Measurements from ENCODE around the gene EFHC1. TPM values are rescaled to one million over a fixed set of nuclear protein-coding genes. Genes with fewer than 3 reads are reported as not detected.
A peak's percentile ranks its signal among the peaks of the same experiment; 100 is the strongest.

The EFHC1 gene
- total and polyA plus RNA-seq, 2 experiments from 2014 or later: 24.3 to 28.0 TPM

DNA sequence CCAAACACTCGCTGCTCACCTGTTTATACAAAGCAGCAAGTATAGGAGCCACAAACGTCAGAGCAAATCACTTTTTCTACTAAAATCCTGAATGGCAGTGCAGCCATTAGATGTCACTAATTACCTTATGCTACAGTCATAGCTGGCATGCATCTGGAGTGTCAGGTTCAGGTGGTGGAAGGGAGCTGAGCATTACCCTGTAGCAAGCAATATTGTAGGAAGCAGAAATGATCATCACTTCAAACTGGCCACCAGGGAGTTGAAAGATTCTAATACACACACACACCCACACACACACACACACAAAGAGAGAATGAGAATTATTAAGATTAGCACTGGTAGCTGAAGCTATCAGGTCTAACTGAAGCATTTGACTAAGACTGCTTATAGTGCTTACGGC is 75.8 kb downstream of the EFHC1 start:
- no peak for TF ChIP-seq CREB1 (CRISPR knock-in tag; IDR thresholded peaks at IDR 0.05; ENCODE audit: low read depth)
- TF ChIP-seq, protein P1, sequence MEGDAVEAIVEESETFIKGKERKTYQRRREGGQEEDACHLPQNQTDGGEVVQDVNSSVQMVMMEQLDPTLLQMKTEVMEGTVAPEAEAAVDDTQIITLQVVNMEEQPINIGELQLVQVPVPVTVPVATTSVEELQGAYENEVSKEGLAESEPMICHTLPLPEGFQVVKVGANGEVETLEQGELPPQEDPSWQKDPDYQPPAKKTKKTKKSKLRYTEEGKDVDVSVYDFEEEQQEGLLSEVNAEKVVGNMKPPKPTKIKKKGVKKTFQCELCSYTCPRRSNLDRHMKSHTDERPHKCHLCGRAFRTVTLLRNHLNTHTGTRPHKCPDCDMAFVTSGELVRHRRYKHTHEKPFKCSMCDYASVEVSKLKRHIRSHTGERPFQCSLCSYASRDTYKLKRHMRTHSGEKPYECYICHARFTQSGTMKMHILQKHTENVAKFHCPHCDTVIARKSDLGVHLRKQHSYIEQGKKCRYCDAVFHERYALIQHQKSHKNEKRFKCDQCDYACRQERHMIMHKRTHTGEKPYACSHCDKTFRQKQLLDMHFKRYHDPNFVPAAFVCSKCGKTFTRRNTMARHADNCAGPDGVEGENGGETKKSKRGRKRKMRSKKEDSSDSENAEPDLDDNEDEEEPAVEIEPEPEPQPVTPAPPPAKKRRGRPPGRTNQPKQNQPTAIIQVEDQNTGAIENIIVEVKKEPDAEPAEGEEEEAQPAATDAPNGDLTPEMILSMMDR (conservative IDR thresholded peaks at IDR 0.05; ENCODE audit: low read depth in 2 of 2): 0 out of 4 replicates have a peak, but pooled peaks of 1 of the 2 experiments have one; percentile 11
- no peaks in the 10 kb centered on the region for H3K4me1 ChIP-seq (ENCODE audit: insufficient read depth)
- no peaks in the 10 kb centered on the region for H3K79me2 ChIP-seq (replicated peaks; ENCODE audit: insufficient read depth)
- no peaks in the 10 kb centered on the region for H3K27me3 ChIP-seq (ENCODE audit: insufficient read depth)
- H3K27me3 Mint-ChIP-seq (ENCODE audit: insufficient read depth, low read depth, poor library complexity): peaks cover 14% of the 10 kb centered on the region
- no peak overlapping the region for H2AFZ ChIP-seq
- DNase-seq (ENCODE audit: low spot score) (no peak), ATAC-seq (no peak)
- H3K4me3 Mint-ChIP-seq: no peak overlapping the region
- no peaks in the 10 kb centered on the region for H3K9me3 Mint-ChIP-seq
- H3K36me3 ChIP-seq (ENCODE audit: insufficient read depth): no peaks in the 10 kb centered on the region
- H4K20me1 ChIP-seq (replicated peaks; ENCODE audit: insufficient read depth): no peaks in the 10 kb centered on the region; the same call in 1 of the 2 replicates
- H3K36me3 Mint-ChIP-seq (ENCODE audit: low read depth): peaks cover 12% of the 10 kb centered on the region; the same call in 2 of the 3 replicates
- H3K27ac ChIP-seq (ENCODE audit: low read depth): no peak overlapping the region
- H3K4me1 Mint-ChIP-seq: peaks cover 7% of the 10 kb centered on the region; the same call in 2 of the 3 replicates
- no peaks in the 10 kb centered on the region for H3F3A ChIP-seq (replicated peaks; ENCODE audit: low read depth)
- no peaks in the 10 kb centered on the region for H3K9me2 ChIP-seq (ENCODE audit: insufficient read depth)
- H3K4me2 ChIP-seq: no peak overlapping the region
- no peak overlapping the region for H3K27ac Mint-ChIP-seq
- no peak overlapping the region for H3K4me3 ChIP-seq

DNA sequence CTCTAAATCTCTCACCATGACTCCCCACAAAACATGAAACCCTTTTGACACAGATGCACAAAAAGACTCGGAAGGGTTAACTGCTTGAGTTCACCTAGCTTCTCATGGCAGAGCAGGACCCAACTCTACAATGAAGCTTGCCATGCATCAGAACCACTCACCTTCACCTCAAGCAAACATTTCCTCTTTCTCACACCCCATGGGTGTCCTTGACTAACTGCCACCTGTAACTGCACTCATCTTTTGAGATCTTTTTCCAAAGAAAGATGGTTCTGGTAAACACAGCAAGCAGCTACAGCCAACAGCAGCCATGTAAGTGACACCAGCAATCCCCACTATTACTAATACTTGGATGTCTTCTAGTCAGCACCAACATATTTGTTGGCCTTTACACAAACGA is 76.5 kb downstream of the EFHC1 start:
- Histone ChIP-seq H2AFZ (no peak overlapping the region), H3K9me2 (ENCODE audit: insufficient read depth) (no peaks in the 10 kb centered on the region), H3K4me2 (no peak overlapping the region), H3F3A (replicated peaks; ENCODE audit: low read depth) (no peaks in the 10 kb centered on the region), H3K79me2 (replicated peaks; ENCODE audit: insufficient read depth) (no peaks in the 10 kb centered on the region), H3K36me3 (ENCODE audit: insufficient read depth) (no peaks in the 10 kb centered on the region), H3K27me3 (ENCODE audit: insufficient read depth) (no peaks in the 10 kb centered on the region), H3K4me1 (ENCODE audit: insufficient read depth) (no peaks in the 10 kb centered on the region), H3K27ac (ENCODE audit: low read depth) (no peak overlapping the region), H4K20me1 (replicated peaks; ENCODE audit: insufficient read depth) (no peaks in the 10 kb centered on the region), H3K4me3 (no peak overlapping the region)
- ATAC-seq (no peak), DNase-seq (ENCODE audit: low spot score) (no peak)
- Mint-ChIP-seq H3K4me1 (peaks cover 7% of the 10 kb centered on the region; the same call in 2 of the 3 replicates), H3K4me3 (no peak overlapping the region), H3K27me3 (ENCODE audit: insufficient read depth, low read depth, poor library complexity) (peaks cover 14% of the 10 kb centered on the region), H3K36me3 (ENCODE audit: low read depth) (peaks cover 12% of the 10 kb centered on the region; the same call in 2 of the 3 replicates), H3K9me3 (no peaks in the 10 kb centered on the region), H3K27ac (no peak overlapping the region)
- TF ChIP-seq EZH2phosphoT487 (IDR thresholded peaks at IDR 0.05; ENCODE audit: unreplicated experiment): no peak
- TF ChIP-seq ZNF114 (CRISPR knock-in tag; IDR thresholded peaks at IDR 0.05): no peak
- TF ChIP-seq, protein P1 (conservative IDR thresholded peaks at IDR 0.05; ENCODE audit: low read depth in 2 of 2): no peak
- no peak for TF ChIP-seq EZH2 (IDR thresholded peaks at IDR 0.05; ENCODE audit: low read depth, unreplicated experiment)
- no peak for TF ChIP-seq STAT1 (IDR thresholded peaks at IDR 0.05; ENCODE audit: unreplicated experiment)
- no peak for TF ChIP-seq POLR2AphosphoS5 (IDR thresholded peaks at IDR 0.05; ENCODE audit: low read depth)
- TF ChIP-seq CREB1 (CRISPR knock-in tag; IDR thresholded peaks at IDR 0.05; ENCODE audit: low read depth): no peak
- TF ChIP-seq NANOG (IDR thresholded peaks at IDR 0.05; ENCODE audit: borderline replicate concordance): no peak
- TF ChIP-seq JUNB (IDR thresholded peaks at IDR 0.05; ENCODE audit: unreplicated experiment): no peak
- TF ChIP-seq, protein P2, sequence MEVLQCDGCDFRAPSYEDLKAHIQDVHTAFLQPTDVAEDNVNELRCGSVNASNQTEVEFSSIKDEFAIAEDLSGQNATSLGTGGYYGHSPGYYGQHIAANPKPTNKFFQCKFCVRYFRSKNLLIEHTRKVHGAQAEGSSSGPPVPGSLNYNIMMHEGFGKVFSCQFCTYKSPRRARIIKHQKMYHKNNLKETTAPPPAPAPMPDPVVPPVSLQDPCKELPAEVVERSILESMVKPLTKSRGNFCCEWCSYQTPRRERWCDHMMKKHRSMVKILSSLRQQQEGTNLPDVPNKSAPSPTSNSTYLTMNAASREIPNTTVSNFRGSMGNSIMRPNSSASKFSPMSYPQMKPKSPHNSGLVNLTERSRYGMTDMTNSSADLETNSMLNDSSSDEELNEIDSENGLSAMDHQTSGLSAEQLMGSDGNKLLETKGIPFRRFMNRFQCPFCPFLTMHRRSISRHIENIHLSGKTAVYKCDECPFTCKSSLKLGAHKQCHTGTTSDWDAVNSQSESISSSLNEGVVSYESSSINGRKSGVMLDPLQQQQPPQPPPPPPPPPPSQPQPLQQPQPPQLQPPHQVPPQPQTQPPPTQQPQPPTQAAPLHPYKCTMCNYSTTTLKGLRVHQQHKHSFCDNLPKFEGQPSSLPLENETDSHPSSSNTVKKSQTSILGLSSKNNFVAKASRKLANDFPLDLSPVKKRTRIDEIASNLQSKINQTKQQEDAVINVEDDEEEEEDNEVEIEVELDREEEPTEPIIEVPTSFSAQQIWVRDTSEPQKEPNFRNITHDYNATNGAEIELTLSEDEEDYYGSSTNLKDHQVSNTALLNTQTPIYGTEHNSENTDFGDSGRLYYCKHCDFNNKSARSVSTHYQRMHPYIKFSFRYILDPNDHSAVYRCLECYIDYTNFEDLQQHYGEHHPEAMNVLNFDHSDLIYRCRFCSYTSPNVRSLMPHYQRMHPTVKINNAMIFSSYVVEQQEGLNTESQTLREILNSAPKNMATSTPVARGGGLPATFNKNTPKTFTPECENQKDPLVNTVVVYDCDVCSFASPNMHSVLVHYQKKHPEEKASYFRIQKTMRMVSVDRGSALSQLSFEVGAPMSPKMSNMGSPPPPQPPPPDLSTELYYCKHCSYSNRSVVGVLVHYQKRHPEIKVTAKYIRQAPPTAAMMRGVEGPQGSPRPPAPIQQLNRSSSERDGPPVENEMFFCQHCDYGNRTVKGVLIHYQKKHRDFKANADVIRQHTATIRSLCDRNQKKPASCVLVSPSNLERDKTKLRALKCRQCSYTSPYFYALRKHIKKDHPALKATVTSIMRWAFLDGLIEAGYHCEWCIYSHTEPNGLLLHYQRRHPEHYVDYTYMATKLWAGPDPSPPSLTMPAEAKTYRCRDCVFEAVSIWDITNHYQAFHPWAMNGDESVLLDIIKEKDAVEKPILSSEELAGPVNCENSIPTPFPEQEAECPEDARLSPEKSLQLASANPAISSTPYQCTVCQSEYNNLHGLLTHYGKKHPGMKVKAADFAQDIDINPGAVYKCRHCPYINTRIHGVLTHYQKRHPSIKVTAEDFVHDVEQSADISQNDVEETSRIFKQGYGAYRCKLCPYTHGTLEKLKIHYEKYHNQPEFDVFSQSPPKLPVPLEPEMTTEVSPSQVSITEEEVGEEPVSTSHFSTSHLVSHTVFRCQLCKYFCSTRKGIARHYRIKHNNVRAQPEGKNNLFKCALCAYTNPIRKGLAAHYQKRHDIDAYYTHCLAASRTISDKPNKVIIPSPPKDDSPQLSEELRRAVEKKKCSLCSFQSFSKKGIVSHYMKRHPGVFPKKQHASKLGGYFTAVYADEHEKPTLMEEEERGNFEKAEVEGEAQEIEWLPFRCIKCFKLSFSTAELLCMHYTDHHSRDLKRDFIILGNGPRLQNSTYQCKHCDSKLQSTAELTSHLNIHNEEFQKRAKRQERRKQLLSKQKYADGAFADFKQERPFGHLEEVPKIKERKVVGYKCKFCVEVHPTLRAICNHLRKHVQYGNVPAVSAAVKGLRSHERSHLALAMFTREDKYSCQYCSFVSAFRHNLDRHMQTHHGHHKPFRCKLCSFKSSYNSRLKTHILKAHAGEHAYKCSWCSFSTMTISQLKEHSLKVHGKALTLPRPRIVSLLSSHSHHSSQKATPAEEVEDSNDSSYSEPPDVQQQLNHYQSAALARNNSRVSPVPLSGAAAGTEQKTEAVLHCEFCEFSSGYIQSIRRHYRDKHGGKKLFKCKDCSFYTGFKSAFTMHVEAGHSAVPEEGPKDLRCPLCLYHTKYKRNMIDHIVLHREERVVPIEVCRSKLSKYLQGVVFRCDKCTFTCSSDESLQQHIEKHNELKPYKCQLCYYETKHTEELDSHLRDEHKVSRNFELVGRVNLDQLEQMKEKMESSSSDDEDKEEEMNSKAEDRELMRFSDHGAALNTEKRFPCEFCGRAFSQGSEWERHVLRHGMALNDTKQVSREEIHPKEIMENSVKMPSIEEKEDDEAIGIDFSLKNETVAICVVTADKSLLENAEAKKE (CRISPR knock-in tag; IDR thresholded peaks at IDR 0.05): no peak

All from GM23338 (cell line).